H9 (cell line): Measurements from ENCODE around the gene MYO7B. TPM values are rescaled to one million over a fixed set of nuclear protein-coding genes. Genes with fewer than 3 reads are reported as not detected.
"Not testable (repeated sequence)": the region's sequence is repeated elsewhere in the genome, so short reads cannot be mapped to it uniquely, and the experiment has no call there.

ENCODE experiments used
- DNase-seq: peaks from one replicate; pipeline ENCODE4 v3.0.0-alpha.2; 2017
- H2AFZ ChIP-seq: one replicate; pipeline ENCODE4 v1.6.1; 2013; ENCODE audit warnings: mild to moderate bottlenecking, low read length, control low read depth, moderate library complexity
- H2AK5ac ChIP-seq: 2 replicates; pipeline ENCODE4 v1.6.1; 2013; ENCODE audit warnings: low read length, control low read depth, mixed read lengths; ENCODE audit not compliant: insufficient read length
- H2BK120ac ChIP-seq: one replicate; pipeline ENCODE4 v1.6.1; 2013; ENCODE audit warnings: low read depth, mild to moderate bottlenecking, low read length, control low read depth, inconsistent platforms; ENCODE audit not compliant: poor library complexity, severe bottlenecking
- H2BK12ac ChIP-seq: 2 replicates; pipeline ENCODE4 v1.6.1; 2013; ENCODE audit warnings: low read length, control low read depth, mixed read lengths, low read depth; ENCODE audit not compliant: insufficient read length
- H2BK15ac ChIP-seq: 2 replicates; pipeline ENCODE4 v1.6.1; 2013; ENCODE audit warnings: low read depth, low read length, control low read depth
- H2BK20ac ChIP-seq: one replicate; pipeline ENCODE4 v1.6.1; 2013; ENCODE audit warnings: low read depth, mild to moderate bottlenecking, low read length, control low read depth, inconsistent platforms; ENCODE audit not compliant: poor library complexity, severe bottlenecking
- H2BK5ac ChIP-seq: 2 replicates; pipeline ENCODE4 v1.6.1; 2013; ENCODE audit warnings: low read length, control low read depth, mixed read lengths; ENCODE audit not compliant: insufficient read length
- H3K14ac ChIP-seq: 2 replicates; pipeline ENCODE4 v1.6.1; 2013; ENCODE audit warnings: low read length, control low read depth; ENCODE audit not compliant: insufficient read depth
- H3K18ac ChIP-seq: 2 replicates; pipeline ENCODE4 v1.6.1; 2013; ENCODE audit warnings: low read depth, mild to moderate bottlenecking, mixed read lengths, low read length, control low read depth; ENCODE audit not compliant: insufficient read length
- H3K23ac ChIP-seq: 2 replicates; pipeline ENCODE4 v1.6.1; 2013; ENCODE audit warnings: low read length, control low read depth, mixed read lengths, low read depth; ENCODE audit not compliant: insufficient read length
- H3K23me2 ChIP-seq: 2 replicates; pipeline ENCODE4 v1.6.1; 2013; ENCODE audit warnings: low read depth, mild to moderate bottlenecking, mixed read lengths, low read length, control low read depth; ENCODE audit not compliant: insufficient read length, poor library complexity, severe bottlenecking
- H3K27ac ChIP-seq: 2 replicates; pipeline ENCODE4 v1.5.1; 2013; ENCODE audit warnings: low read length, control low read depth, mixed read lengths, low read depth; ENCODE audit not compliant: insufficient read length
- H3K27me3 ChIP-seq: 2 replicates; pipeline ENCODE4 v1.6.1; 2013; ENCODE audit warnings: low read length, control low read depth, inconsistent platforms; ENCODE audit not compliant: insufficient read depth
- H3K4ac ChIP-seq: 2 replicates; pipeline ENCODE4 v1.6.1; 2013; ENCODE audit warnings: low read depth, mild to moderate bottlenecking, control low read depth, inconsistent platforms, low read length, moderate library complexity
- H3K4me1 ChIP-seq: 2 replicates; pipeline ENCODE4 v1.6.1; 2013; ENCODE audit warnings: low read length, control low read depth, inconsistent platforms; ENCODE audit not compliant: insufficient read depth
- H3K4me2 ChIP-seq: 2 replicates; pipeline ENCODE4 v1.6.1; 2013; ENCODE audit warnings: low read length, control low read depth, mixed read lengths; ENCODE audit not compliant: insufficient read length, insufficient read depth
- H3K56ac ChIP-seq: 2 replicates; pipeline ENCODE4 v1.6.1; 2013; ENCODE audit warnings: low read depth, mild to moderate bottlenecking, mixed read lengths, low read length, control low read depth; ENCODE audit not compliant: insufficient read length
- H3K79me1 ChIP-seq: 2 replicates; pipeline ENCODE4 v1.6.1; 2013; ENCODE audit warnings: low read depth, mild to moderate bottlenecking, moderate library complexity, low read length, control low read depth, inconsistent platforms; ENCODE audit not compliant: insufficient read depth, poor library complexity, severe bottlenecking
- H3K79me2 ChIP-seq: 2 replicates; pipeline ENCODE4 v1.6.1; 2013; ENCODE audit warnings: low read length, control low read depth, inconsistent platforms; ENCODE audit not compliant: insufficient read depth
- H3K9ac ChIP-seq: 2 replicates; pipeline ENCODE4 v1.6.1; 2013; ENCODE audit warnings: low read length, control low read depth, mixed read lengths; ENCODE audit not compliant: insufficient read length; ENCODE audit errors: extremely low read depth
- H3K9me3 ChIP-seq: one replicate; pipeline ENCODE4 v1.6.1; 2013; ENCODE audit warnings: low read depth, low read length, inconsistent platforms; ENCODE audit not compliant: control insufficient read depth
- H3T11ph ChIP-seq: one replicate; pipeline ENCODE4 v1.6.1; 2013; ENCODE audit warnings: mild to moderate bottlenecking, low read length, control low read depth, inconsistent platforms
- H4K20me1 ChIP-seq: one replicate; pipeline ENCODE4 v1.6.1; 2013; ENCODE audit not compliant: control insufficient read depth, insufficient read length, insufficient read depth
- H4K5ac ChIP-seq: 2 replicates; pipeline ENCODE4 v1.6.1; 2013; ENCODE audit warnings: low read depth, mild to moderate bottlenecking, mixed read lengths, low read length, control low read depth; ENCODE audit not compliant: insufficient read length
- H4K8ac ChIP-seq: replicated peaks from 2 replicates; pipeline ENCODE4 v1.6.1; 2013; ENCODE audit warnings: low read length, control low read depth, mixed read lengths, low read depth; ENCODE audit not compliant: insufficient read length
- H4K91ac ChIP-seq: 2 replicates; pipeline ENCODE4 v1.6.1; 2013; ENCODE audit warnings: low read depth, mild to moderate bottlenecking, moderate library complexity, mixed read lengths, low read length, control low read depth; ENCODE audit not compliant: insufficient read length
- H3K27ac Mint-ChIP-seq, 3 experiments: 2 replicates in 2 of 3; 3 replicates in 1 of 3; pipeline ENCODE4 v1.8.0; 2020 to 2021; ENCODE audit warnings: mixed read lengths in 3 of 3, mild to moderate bottlenecking in 1 of 3, moderate library complexity in 1 of 3
- H3K27me3 Mint-ChIP-seq: 2 replicates; pipeline ENCODE4 v1.8.0; 2021; ENCODE audit warnings: low read depth, mild to moderate bottlenecking, moderate library complexity, mixed read lengths
- H3K36me3 Mint-ChIP-seq, 3 experiments: 2 replicates in 2 of 3; 3 replicates in 1 of 3; pipeline ENCODE4 v1.8.0; 2020 to 2021; ENCODE audit warnings: low read depth in 3 of 3, mixed read lengths in 3 of 3; ENCODE audit not compliant: insufficient read depth in 1 of 3
- H3K4me1 Mint-ChIP-seq, 2 experiments: 2 replicates each; pipeline ENCODE4 v1.8.0; 2020; ENCODE audit warnings: mixed read lengths in 2 of 2
- H3K4me3 Mint-ChIP-seq, 2 experiments: 2 replicates in 1 of 2; 3 replicates in 1 of 2; pipeline ENCODE4 v1.8.0; 2020 to 2021; ENCODE audit warnings: mild to moderate bottlenecking in 2 of 2, mixed read lengths in 2 of 2, moderate library complexity in 1 of 2
- H3K9me3 Mint-ChIP-seq, 2 experiments: 2 replicates in 1 of 2; 3 replicates in 1 of 2; pipeline ENCODE4 v1.8.0; 2020; ENCODE audit warnings: mild to moderate bottlenecking in 2 of 2, mixed read lengths in 2 of 2, moderate library complexity in 1 of 2
- WGBS: extraction: QIAGEN DNeasy Blood & Tissue Kit; methylation state at CpG from one replicate; pipeline ENCODE4 v1.1.7; 2013; ENCODE audit warnings: missing lambda C conversion rate, low lambda C conversion rate, mixed read lengths; ENCODE audit not compliant: insufficient read length; ENCODE audit errors: extremely low coverage; 5-methylcytosine and 5-hydroxymethylcytosine counted together
- total RNA-seq: library from RNA; stranded (reverse); gene quantifications from 2 replicates; pipeline ENCODE4 v1.2.1, GENCODE V29; 2021
- TF ChIP-seq, protein P1 (sequence below): fragments of 200-600 bp; sonication (generic); conservative IDR thresholded peaks from 3 replicates; pipeline ENCODE4 v1.8.0; 2021; ENCODE audit warnings: antibody characterized with exemption, mild to moderate bottlenecking

Gene MYO7B
- total RNA-seq, 1 experiment from 2014 or later = not detected

- no peak overlapping the region for H3T11ph ChIP-seq
- H3K79me1 ChIP-seq = no peaks in the 10 kb centered on the region
- H3K23me2 ChIP-seq = no peaks in the 10 kb centered on the region
- H2AFZ ChIP-seq = no peak overlapping the region
- no peak overlapping the region for H2AK5ac ChIP-seq
- Mint-ChIP-seq H3K4me3 (no peak overlapping the region), H3K9me3 (no peaks in the 10 kb centered on the region; a peak in 1 of 5 replicates), H3K36me3 (no peaks in the 10 kb centered on the region), H3K27me3 (peaks cover 46% of the 10 kb centered on the region), H3K4me1 (no peaks in the 10 kb centered on the region; a peak in 1 of 4 replicates), H3K27ac (peak overlapping the region in 1 of 3 experiments; percentile 28; a peak in 1 of 7 replicates)
- no peak overlapping the region for H2BK15ac ChIP-seq
- no peak overlapping the region for H3K23ac ChIP-seq
- H4K5ac ChIP-seq = no peak overlapping the region
- H3K27ac ChIP-seq = no peak overlapping the region
- H3K18ac ChIP-seq = no peak overlapping the region
- no peaks in the 10 kb centered on the region for H3K9me3 ChIP-seq
- no peak overlapping the region for H3K14ac ChIP-seq
- no peak overlapping the region for H2BK20ac ChIP-seq
- H2BK12ac ChIP-seq = no peak overlapping the region
- no peak overlapping the region for H2BK5ac ChIP-seq
- H3K79me2 ChIP-seq = no peaks in the 10 kb centered on the region
- H4K91ac ChIP-seq = no peak overlapping the region
- H4K20me1 ChIP-seq = no peaks in the 10 kb centered on the region
- H2BK120ac ChIP-seq = no peak overlapping the region
- H3K27me3 ChIP-seq = no peaks in the 10 kb centered on the region
- no peaks in the 10 kb centered on the region for H3K4me1 ChIP-seq
- H3K56ac ChIP-seq = no peak overlapping the region
- TF ChIP-seq, protein P1, sequence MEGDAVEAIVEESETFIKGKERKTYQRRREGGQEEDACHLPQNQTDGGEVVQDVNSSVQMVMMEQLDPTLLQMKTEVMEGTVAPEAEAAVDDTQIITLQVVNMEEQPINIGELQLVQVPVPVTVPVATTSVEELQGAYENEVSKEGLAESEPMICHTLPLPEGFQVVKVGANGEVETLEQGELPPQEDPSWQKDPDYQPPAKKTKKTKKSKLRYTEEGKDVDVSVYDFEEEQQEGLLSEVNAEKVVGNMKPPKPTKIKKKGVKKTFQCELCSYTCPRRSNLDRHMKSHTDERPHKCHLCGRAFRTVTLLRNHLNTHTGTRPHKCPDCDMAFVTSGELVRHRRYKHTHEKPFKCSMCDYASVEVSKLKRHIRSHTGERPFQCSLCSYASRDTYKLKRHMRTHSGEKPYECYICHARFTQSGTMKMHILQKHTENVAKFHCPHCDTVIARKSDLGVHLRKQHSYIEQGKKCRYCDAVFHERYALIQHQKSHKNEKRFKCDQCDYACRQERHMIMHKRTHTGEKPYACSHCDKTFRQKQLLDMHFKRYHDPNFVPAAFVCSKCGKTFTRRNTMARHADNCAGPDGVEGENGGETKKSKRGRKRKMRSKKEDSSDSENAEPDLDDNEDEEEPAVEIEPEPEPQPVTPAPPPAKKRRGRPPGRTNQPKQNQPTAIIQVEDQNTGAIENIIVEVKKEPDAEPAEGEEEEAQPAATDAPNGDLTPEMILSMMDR = no peak
- no peak for DNase-seq
- no peak overlapping the region for H3K4ac ChIP-seq
- H4K8ac ChIP-seq = no peak overlapping the region
- H3K9ac ChIP-seq = no peak overlapping the region
- WGBS = no CpG with 5 or more reads among the region's 3 CpGs
- H3K4me2 ChIP-seq = no peak overlapping the region
These were observed 6.7 kb downstream of the MYO7B start for GRCh38 chr2:127542231-127542630.

- not testable (repeated sequence) for H3K4me2 ChIP-seq, H3K23me2 ChIP-seq, H3K4ac ChIP-seq, H3K4me1 ChIP-seq, H2AK5ac ChIP-seq, H3K14ac ChIP-seq, H3K18ac ChIP-seq, DNase-seq, H4K91ac ChIP-seq, H4K5ac ChIP-seq, H3K27ac Mint-ChIP-seq, H2BK5ac ChIP-seq, H3K4me3 Mint-ChIP-seq, H3K36me3 Mint-ChIP-seq, H3K9ac ChIP-seq, H3K56ac ChIP-seq, H3T11ph ChIP-seq, H2BK15ac ChIP-seq, H2BK12ac ChIP-seq, H3K79me2 ChIP-seq, H3K9me3 ChIP-seq, H2BK120ac ChIP-seq, H2BK20ac ChIP-seq, H3K27me3 ChIP-seq, H2AFZ ChIP-seq, H3K23ac ChIP-seq, H3K27ac ChIP-seq, H3K4me1 Mint-ChIP-seq, H3K9me3 Mint-ChIP-seq, H3K79me1 ChIP-seq, H4K8ac ChIP-seq, H4K20me1 ChIP-seq
- H3K27me3 Mint-ChIP-seq = peaks cover 46% of the 10 kb centered on the region
- no CpG with 5 or more reads among the region's 8 CpGs for WGBS
These were observed 7.6 kb downstream of the MYO7B start for GRCh38 chr2:127543013-127543501.
